Sigmoid colon (tissue), 3 donors: ENCODE results near the gene DYSF.

Source experiments
- POLR2A ChIP-seq, 2 donors: fragments of 450-650 bp; IDR thresholded peaks; one replicate each; pipeline ENCODE4 v1.6.1; 2016; ENCODE audit warnings: antibody characterized with exemption in 2 of 2, mild to moderate bottlenecking in 2 of 2, moderate library complexity in 2 of 2
- TF ChIP-seq, protein P1 (sequence below), 4 experiments: fragments of 450-650 bp in 3 of 4; fragments of 200-600 bp in 1 of 4; IDR thresholded peaks; one replicate each; pipeline ENCODE4 v1.5.1; 2016 to 2019; ENCODE audit warnings: antibody characterized with exemption in 4 of 4, mild to moderate bottlenecking in 3 of 4, moderate library complexity in 2 of 4

DNA sequence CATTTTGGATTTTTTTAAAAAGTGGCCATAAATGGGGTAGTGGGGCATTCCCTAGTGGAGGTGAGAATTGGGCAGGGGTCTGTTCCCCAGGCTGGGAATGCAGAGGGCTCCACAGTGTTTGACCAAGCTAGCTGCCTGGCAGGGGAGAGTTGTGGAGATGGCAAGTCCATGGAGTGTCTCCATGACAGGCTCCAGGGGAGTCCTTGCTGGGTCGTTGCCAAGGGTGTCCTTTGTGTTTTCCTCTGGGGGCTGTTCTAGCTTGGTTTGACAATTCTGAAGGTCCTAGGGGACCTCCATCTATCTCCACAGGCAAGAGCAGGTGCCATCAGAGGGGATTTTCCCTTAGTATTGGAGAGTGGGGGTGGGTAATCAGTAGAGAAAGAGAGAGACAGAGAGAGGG, 265.3 kb downstream of the DYSF start:
- TF ChIP-seq, protein P1, sequence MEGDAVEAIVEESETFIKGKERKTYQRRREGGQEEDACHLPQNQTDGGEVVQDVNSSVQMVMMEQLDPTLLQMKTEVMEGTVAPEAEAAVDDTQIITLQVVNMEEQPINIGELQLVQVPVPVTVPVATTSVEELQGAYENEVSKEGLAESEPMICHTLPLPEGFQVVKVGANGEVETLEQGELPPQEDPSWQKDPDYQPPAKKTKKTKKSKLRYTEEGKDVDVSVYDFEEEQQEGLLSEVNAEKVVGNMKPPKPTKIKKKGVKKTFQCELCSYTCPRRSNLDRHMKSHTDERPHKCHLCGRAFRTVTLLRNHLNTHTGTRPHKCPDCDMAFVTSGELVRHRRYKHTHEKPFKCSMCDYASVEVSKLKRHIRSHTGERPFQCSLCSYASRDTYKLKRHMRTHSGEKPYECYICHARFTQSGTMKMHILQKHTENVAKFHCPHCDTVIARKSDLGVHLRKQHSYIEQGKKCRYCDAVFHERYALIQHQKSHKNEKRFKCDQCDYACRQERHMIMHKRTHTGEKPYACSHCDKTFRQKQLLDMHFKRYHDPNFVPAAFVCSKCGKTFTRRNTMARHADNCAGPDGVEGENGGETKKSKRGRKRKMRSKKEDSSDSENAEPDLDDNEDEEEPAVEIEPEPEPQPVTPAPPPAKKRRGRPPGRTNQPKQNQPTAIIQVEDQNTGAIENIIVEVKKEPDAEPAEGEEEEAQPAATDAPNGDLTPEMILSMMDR (IDR thresholded peaks at IDR 0.05): no peak
- TF ChIP-seq POLR2A (IDR thresholded peaks at IDR 0.05): no peak
